HepG2 (cell line): ENCODE results near the gene RAB14. TPM values are rescaled to one million over a fixed set of nuclear protein-coding genes. Genes with fewer than 3 reads are reported as not detected.
A peak's percentile ranks its signal among the peaks of the same experiment; 100 is the strongest.

Experiments used
- ATF4 ChIP-seq, 2 experiments: fragments of 450-650 bp in 1 of 2; sonication (generic) in 1 of 2; formaldehyde crosslinking; IDR thresholded peaks; 2 replicates each; pipeline versions ENCODE4 v1.5.0 to v1.8.0; 2020 to 2022; ENCODE audit warnings: mild to moderate bottlenecking in 1 of 2, missing genetic modification reagents in 1 of 2
- CAMTA2 ChIP-seq: sonication (generic); formaldehyde crosslinking; IDR thresholded peaks from 2 replicates; pipeline ENCODE4 v1.4.0; 2020; ENCODE audit warnings: mild to moderate bottlenecking, missing genetic modification reagents, borderline replicate concordance
- GABPB1 ChIP-seq: IDR thresholded peaks from 2 replicates; pipeline ENCODE4 v1.6.1; 2016; ENCODE audit warnings: mild to moderate bottlenecking, missing genetic modification reagents, moderate library complexity, missing compliant biosample characterization
- GTF2F1 ChIP-seq: fragments of 150-350 bp; IDR thresholded peaks from 2 replicates; pipeline ENCODE4 v1.6.1; 2014; ENCODE audit warnings: low read length
- HHEX ChIP-seq: IDR thresholded peaks from 2 replicates; pipeline ENCODE4 v1.6.1; 2016; ENCODE audit warnings: control low read depth
- MLLT10 ChIP-seq: sonication (generic); formaldehyde crosslinking; IDR thresholded peaks from 2 replicates; pipeline ENCODE4 v1.4.0; 2020; ENCODE audit warnings: missing genetic modification reagents
- NR2F2 ChIP-seq: IDR thresholded peaks from 2 replicates; pipeline ENCODE4 v1.6.1; 2012; ENCODE audit warnings: low read depth, inconsistent platforms, borderline replicate concordance
- REST ChIP-seq, 2 experiments: IDR thresholded peaks; 2 replicates each; pipeline ENCODE4 v1.6.1; 2011 to 2012; ENCODE audit warnings: low read length in 2 of 2, borderline replicate concordance in 1 of 2, low read depth in 1 of 2, mild to moderate bottlenecking in 1 of 2, moderate library complexity in 1 of 2
- THYN1 ChIP-seq: sonication (generic); formaldehyde crosslinking; IDR thresholded peaks from 2 replicates; pipeline ENCODE4 v1.8.1; 2023; ENCODE audit warnings: low read depth, mild to moderate bottlenecking, moderate library complexity, missing genetic modification reagents, borderline replicate concordance
- ZMYM3 ChIP-seq: sonication (generic); formaldehyde crosslinking; IDR thresholded peaks from 2 replicates; pipeline ENCODE4 v1.5.1; 2020; ENCODE audit warnings: mild to moderate bottlenecking, missing genetic modification reagents
- ZNF205 ChIP-seq: IDR thresholded peaks from 2 replicates; pipeline ENCODE4 v1.6.1; 2018; ENCODE audit warnings: missing biosample characterization, missing genetic modification reagents
- ZNF253 ChIP-seq: sonication (generic); formaldehyde crosslinking; IDR thresholded peaks from 2 replicates; pipeline ENCODE4 v1.8.0; 2022; ENCODE audit warnings: mild to moderate bottlenecking, missing genetic modification reagents, borderline replicate concordance
- ZNF256 ChIP-seq: sonication (generic); formaldehyde crosslinking; conservative IDR thresholded peaks from 2 replicates; pipeline ENCODE4 v1.4.0; 2020; ENCODE audit warnings: missing genetic modification reagents
- ZNF549 ChIP-seq: sonication (generic); formaldehyde crosslinking; IDR thresholded peaks from 2 replicates; pipeline ENCODE4 v1.5.0; 2020; ENCODE audit warnings: missing genetic modification reagents
- ZNF563 ChIP-seq: sonication (generic); formaldehyde crosslinking; IDR thresholded peaks from 2 replicates; pipeline ENCODE4 v1.8.0; 2022; ENCODE audit warnings: mild to moderate bottlenecking, moderate library complexity, missing genetic modification reagents
- ZNF781 ChIP-seq: sonication (generic); formaldehyde crosslinking; IDR thresholded peaks from 2 replicates; pipeline ENCODE4 v1.5.1; 2020; ENCODE audit warnings: borderline replicate concordance, mild to moderate bottlenecking, missing genetic modification reagents; ENCODE audit errors: not compliant biosample characterization
- polyA plus RNA-seq, 8 experiments: library from polyadenylated mRNA; depleted of rRNA in 3 of 8; stranded (reverse) in 7 of 8; unstranded in 1 of 8; fragments of >200 nt; fragmentation: Illumina TruSeq in 4 of 8; extraction: Trizol in 4 of 8; gene quantifications; 2 replicates each; pipeline versions ENCODE4 v1.2.1 to v1.2.3, GENCODE V29; 2011 to 2016; ENCODE audit warnings: low read depth in 4 of 8, missing spikeins in 1 of 8, mixed read lengths in 1 of 8; ENCODE audit not compliant: insufficient read depth in 1 of 8
- total RNA-seq, 5 experiments: library from RNA; depleted of rRNA; stranded (reverse); fragments of >200 nt; fragmentation: Illumina TruSeq; extraction: Trizol; gene quantifications; 2 replicates each; pipeline ENCODE4 v1.2.3, GENCODE V29; 2016; ENCODE audit warnings: low read depth in 1 of 5
- TF ChIP-seq, protein P1 (sequence below): sonication (generic); formaldehyde crosslinking; IDR thresholded peaks from 2 replicates; pipeline ENCODE4 v1.5.0; 2020; ENCODE audit warnings: missing genetic modification reagents
- TF ChIP-seq, protein P2 (sequence below): sonication (generic); formaldehyde crosslinking; IDR thresholded peaks from 2 replicates; pipeline ENCODE4 v1.5.0; 2020; ENCODE audit warnings: mild to moderate bottlenecking, missing genetic modification reagents

RAB14 gene
- total and polyA plus RNA-seq, 2 of the 13 experiments (the other 11 are each of a cell fraction or from before 2014, with no cell fraction given), result 17.4 to 19.3 TPM

DNA sequence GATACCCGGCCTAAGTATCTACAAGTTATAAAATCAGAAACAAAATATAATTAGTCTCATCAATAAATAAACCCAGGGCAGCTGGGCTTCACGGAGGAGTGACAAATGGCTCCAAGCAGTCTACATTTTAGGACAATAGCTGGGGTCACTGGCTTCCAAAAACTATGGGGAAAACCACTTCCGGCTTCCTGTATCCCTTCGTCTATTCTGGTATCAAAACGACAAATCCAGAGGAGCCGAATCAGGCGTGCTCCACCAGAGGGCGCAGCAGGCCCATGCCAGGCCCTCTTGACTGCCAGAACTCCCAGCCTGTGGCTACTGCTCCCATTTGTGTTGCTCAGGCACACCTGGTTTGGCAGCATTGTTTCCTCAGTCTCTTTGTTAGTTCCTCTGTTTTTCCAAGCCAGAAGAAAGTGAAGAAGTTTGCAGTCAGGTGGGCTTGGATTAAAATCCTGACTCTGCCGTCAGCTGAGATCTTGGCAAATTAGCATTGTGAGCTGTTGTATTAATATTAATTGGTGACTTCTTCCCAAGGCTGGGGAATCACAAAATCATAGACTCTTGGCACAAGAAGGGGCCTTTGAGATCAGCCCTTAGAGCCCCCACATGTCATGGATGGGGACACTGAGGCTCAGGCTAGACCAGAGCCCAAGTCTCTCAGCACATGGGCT lies 11.6 kb upstream of the RAB14 start (continued):
- TF ChIP-seq ZNF205 (CRISPR knock-in tag), result no peak
- no peak for TF ChIP-seq ZNF253
- no peak for TF ChIP-seq REST (IDR thresholded peaks at IDR 0.05; ENCODE audit: borderline replicate concordance in 1 of 2, low read depth in 1 of 2, low read length in 2 of 2)
- TF ChIP-seq GTF2F1, result no peak
- TF ChIP-seq ATF4 (CRISPR knock-in tag; IDR thresholded peaks at IDR 0.05), result no peak
- TF ChIP-seq HHEX (CRISPR knock-in tag), result no peak
- TF ChIP-seq THYN1 (CRISPR knock-in tag), result no peak
- no peak for TF ChIP-seq ZNF256 (CRISPR knock-in tag)
- no peak for TF ChIP-seq MLLT10 (CRISPR knock-in tag)
- no peak for TF ChIP-seq ZNF549 (CRISPR knock-in tag)
- TF ChIP-seq CAMTA2 (CRISPR knock-in tag), result no peak
- peak; percentile 62 for TF ChIP-seq GABPB1 (CRISPR knock-in tag)
- TF ChIP-seq NR2F2, result no peak
- TF ChIP-seq, protein P1, sequence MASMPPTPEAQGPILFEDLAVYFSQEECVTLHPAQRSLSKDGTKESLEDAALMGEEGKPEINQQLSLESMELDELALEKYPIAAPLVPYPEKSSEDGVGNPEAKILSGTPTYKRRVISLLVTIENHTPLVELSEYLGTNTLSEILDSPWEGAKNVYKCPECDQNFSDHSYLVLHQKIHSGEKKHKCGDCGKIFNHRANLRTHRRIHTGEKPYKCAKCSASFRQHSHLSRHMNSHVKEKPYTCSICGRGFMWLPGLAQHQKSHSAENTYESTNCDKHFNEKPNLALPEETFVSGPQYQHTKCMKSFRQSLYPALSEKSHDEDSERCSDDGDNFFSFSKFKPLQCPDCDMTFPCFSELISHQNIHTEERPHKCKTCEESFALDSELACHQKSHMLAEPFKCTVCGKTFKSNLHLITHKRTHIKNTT, result no peak
- TF ChIP-seq ZMYM3 (CRISPR knock-in tag), result no peak
- no peak for TF ChIP-seq ZNF563 (CRISPR knock-in tag)
- TF ChIP-seq ZNF781 (CRISPR knock-in tag), result no peak
- TF ChIP-seq, protein P2, sequence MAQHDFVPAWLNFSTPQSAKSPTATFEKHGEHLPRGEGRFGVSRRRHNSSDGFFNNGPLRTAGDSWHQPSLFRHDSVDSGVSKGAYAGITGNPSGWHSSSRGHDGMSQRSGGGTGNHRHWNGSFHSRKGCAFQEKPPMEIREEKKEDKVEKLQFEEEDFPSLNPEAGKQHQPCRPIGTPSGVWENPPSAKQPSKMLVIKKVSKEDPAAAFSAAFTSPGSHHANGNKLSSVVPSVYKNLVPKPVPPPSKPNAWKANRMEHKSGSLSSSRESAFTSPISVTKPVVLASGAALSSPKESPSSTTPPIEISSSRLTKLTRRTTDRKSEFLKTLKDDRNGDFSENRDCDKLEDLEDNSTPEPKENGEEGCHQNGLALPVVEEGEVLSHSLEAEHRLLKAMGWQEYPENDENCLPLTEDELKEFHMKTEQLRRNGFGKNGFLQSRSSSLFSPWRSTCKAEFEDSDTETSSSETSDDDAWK (CRISPR knock-in tag), result no peak
